GM12878 (cell line): ENCODE measurements around the gene PTPN2. TPM values are rescaled to one million over a fixed set of nuclear protein-coding genes. Genes with fewer than 3 reads are reported as not detected.

Experiments used
- BACH1 ChIP-seq: fragments of 450-650 bp; IDR thresholded peaks from 2 replicates; pipeline ENCODE4 v1.6.1; 2017; ENCODE audit warnings: mild to moderate bottlenecking, borderline replicate concordance
- BCL11A ChIP-seq: IDR thresholded peaks from 2 replicates; pipeline ENCODE4 v1.6.1; 2011; ENCODE audit warnings: low read depth, low read length
- CEBPB ChIP-seq, 2 experiments: fragments of 150-350 bp in 1 of 2; IDR thresholded peaks; 2 replicates each; pipeline ENCODE4 v1.6.1; 2012 to 2014; ENCODE audit warnings: low read depth in 2 of 2, low read length in 2 of 2, borderline replicate concordance in 1 of 2, inconsistent platforms in 1 of 2
- EED ChIP-seq: sonication (generic); IDR thresholded peaks from 2 replicates; pipeline ENCODE4 v1.6.1; 2016; ENCODE audit warnings: antibody characterized with exemption, low read depth
- EGR1 ChIP-seq, 2 experiments: IDR thresholded peaks; 1 replicate in 1 of 2; 2 replicates in 1 of 2; pipeline ENCODE4 v1.6.1; 2011 to 2012; ENCODE audit warnings: low read depth in 2 of 2, low read length in 2 of 2, borderline replicate concordance in 1 of 2, mild to moderate bottlenecking in 1 of 2, moderate library complexity in 1 of 2
- EP300 ChIP-seq, 2 experiments: fragments of 150-350 bp in 1 of 2; IDR thresholded peaks; 2 replicates each; pipeline ENCODE4 v1.6.1; 2011 to 2012; ENCODE audit warnings: low read depth in 2 of 2, low read length in 2 of 2, borderline replicate concordance in 1 of 2, improper control_type of control experiment in 1 of 2, inconsistent platforms in 1 of 2; ENCODE audit not compliant: control insufficient read depth in 1 of 2
- EZH2 ChIP-seq: IDR thresholded peaks from 2 replicates; pipeline ENCODE4 v1.6.1; 2012; ENCODE audit warnings: low read depth, mild to moderate bottlenecking, control low read depth, inconsistent platforms, low read length, borderline replicate concordance; ENCODE audit not compliant: control insufficient read depth
- HDAC6 ChIP-seq: fragments of 200-600 bp; sonication (generic); IDR thresholded peaks from one replicate; pipeline ENCODE4 v1.8.0; 2017; ENCODE audit warnings: antibody characterized with exemption; ENCODE audit not compliant: unreplicated experiment
- HSF1 ChIP-seq: fragments of 150-350 bp; IDR thresholded peaks from 2 replicates; pipeline ENCODE4 v1.6.1; 2014; ENCODE audit warnings: mild to moderate bottlenecking, low read depth, low read length
- JUNB ChIP-seq: IDR thresholded peaks from 2 replicates; pipeline ENCODE4 v1.6.1; 2016; ENCODE audit warnings: antibody characterized with exemption, mild to moderate bottlenecking
- MEF2B ChIP-seq: fragments of 450-650 bp; IDR thresholded peaks from 2 replicates; pipeline ENCODE4 v1.6.1; 2018; ENCODE audit warnings: mild to moderate bottlenecking, moderate library complexity; ENCODE audit not compliant: partially characterized antibody, poor library complexity, severe bottlenecking
- MXI1 ChIP-seq: fragments of 150-350 bp; IDR thresholded peaks from 2 replicates; pipeline ENCODE4 v1.6.1; 2011; ENCODE audit warnings: low read depth, mild to moderate bottlenecking, inconsistent platforms, low read length, improper control_type of control experiment
- MYB ChIP-seq: fragments of 150-350 bp; IDR thresholded peaks from 2 replicates; pipeline ENCODE4 v1.6.1; 2014; ENCODE audit warnings: mild to moderate bottlenecking, low read depth, low read length, borderline replicate concordance
- NR2F1 ChIP-seq: fragments of 450-650 bp; conservative IDR thresholded peaks from 2 replicates; pipeline ENCODE4 v1.6.1; 2017; ENCODE audit warnings: mild to moderate bottlenecking
- PML ChIP-seq: IDR thresholded peaks from 2 replicates; pipeline ENCODE4 v1.6.1; 2012; ENCODE audit warnings: low read length, inconsistent platforms
- POU2F2 ChIP-seq: IDR thresholded peaks from 3 replicates; pipeline ENCODE4 v1.6.1; 2011; ENCODE audit warnings: low read depth, mild to moderate bottlenecking, low read length, borderline replicate concordance
- PRDM15 ChIP-seq: fragments of 450-650 bp; formaldehyde crosslinking; IDR thresholded peaks from 2 replicates; pipeline ENCODE4 v1.4.0; 2020; ENCODE audit warnings: mild to moderate bottlenecking, moderate library complexity
- RB1 ChIP-seq: fragments of 450-650 bp; formaldehyde crosslinking; IDR thresholded peaks from 2 replicates; pipeline ENCODE4 v1.6.1; 2017; ENCODE audit warnings: mild to moderate bottlenecking, borderline replicate concordance
- SIN3A ChIP-seq: IDR thresholded peaks from 2 replicates; pipeline ENCODE4 v1.6.1; 2012; ENCODE audit warnings: low read depth, low read length, improper control_type of control experiment
- SMARCA5 ChIP-seq: fragments of 450-650 bp; IDR thresholded peaks from 2 replicates; pipeline ENCODE4 v1.6.1; 2017; ENCODE audit warnings: mild to moderate bottlenecking
- SP1 ChIP-seq: IDR thresholded peaks from one replicate; pipeline ENCODE4 v1.6.1; 2011; ENCODE audit warnings: low read depth, low read length
- SPI1 ChIP-seq: IDR thresholded peaks from 2 replicates; pipeline ENCODE4 v1.6.1; 2011; ENCODE audit warnings: low read depth, mild to moderate bottlenecking, low read length, moderate library complexity, borderline replicate concordance; ENCODE audit not compliant: insufficient read depth
- STAT1 ChIP-seq: fragments of 450-650 bp; conservative IDR thresholded peaks from 2 replicates; pipeline ENCODE4 v1.6.1; 2014; ENCODE audit warnings: antibody characterized with exemption, mild to moderate bottlenecking
- TAF1 ChIP-seq: IDR thresholded peaks from 2 replicates; pipeline ENCODE4 v1.6.1; 2011; ENCODE audit warnings: mild to moderate bottlenecking, low read depth, low read length, borderline replicate concordance
- WRNIP1 ChIP-seq: IDR thresholded peaks from 2 replicates; pipeline ENCODE4 v1.6.1; 2011; ENCODE audit warnings: low read depth, low read length, improper control_type of control experiment, borderline replicate concordance
- ZNF384 ChIP-seq: IDR thresholded peaks from 2 replicates; pipeline ENCODE4 v1.6.1; 2012; ENCODE audit warnings: low read depth, mild to moderate bottlenecking, low read length, improper control_type of control experiment, borderline replicate concordance
- ZNF622 ChIP-seq: fragments of 450-650 bp; IDR thresholded peaks from 2 replicates; pipeline ENCODE4 v1.6.1; 2017; ENCODE audit warnings: mild to moderate bottlenecking, inconsistent platforms
- ZSCAN29 ChIP-seq: fragments of 450-650 bp; IDR thresholded peaks from 2 replicates; pipeline ENCODE4 v1.6.1; 2017; ENCODE audit warnings: mild to moderate bottlenecking, moderate library complexity
- polyA plus RNA-seq, 11 experiments: library from polyadenylated mRNA; depleted of rRNA in 4 of 11; unstranded in 6 of 11; stranded (reverse) in 5 of 11; fragments of >200 nt; fragmentation: Nextera tagmentation in 4 of 11; fragmentation: Illumina TruSeq in 1 of 11; extraction: Ambion mirVana in 4 of 11; extraction: Trizol in 1 of 11; gene quantifications; 1 replicate in 1 of 11; 2 replicates in 10 of 11; pipeline versions ENCODE4 v1.2.1 to v1.2.3, GENCODE V29; 2011 to 2016; ENCODE audit warnings: inconsistent platforms in 2 of 11, missing spikeins in 2 of 11, low read depth in 1 of 11
- total RNA-seq, 4 experiments: library from RNA; depleted of rRNA in 3 of 4; stranded (reverse); fragments of >200 nt in 3 of 4; fragmentation: Illumina TruSeq in 1 of 4; extraction: Trizol in 1 of 4; gene quantifications; 2 replicates each; pipeline versions ENCODE4 v1.2.1 to v1.2.3, GENCODE V29; 2013 to 2021

Gene PTPN2
- total and polyA plus RNA-seq, 10 of the 15 experiments (the other 5 are each of a cell fraction or from before 2014, with no cell fraction given), result 46.5 to 86.7 (median 64.6) TPM

GRCh38 chr18:12839057-12839525, 44.9 kb downstream of the PTPN2 start (continued):
- TF ChIP-seq PRDM15 (CRISPR knock-in tag), result no peak
- TF ChIP-seq RB1, result no peak
- 0 out of 2 replicates have a peak, but pooled peaks have one; percentile 10 for TF ChIP-seq JUNB
- TF ChIP-seq WRNIP1, result no peak
- TF ChIP-seq SPI1, result peak; percentile 93
- TF ChIP-seq ZSCAN29, result no peak
- TF ChIP-seq MXI1, result peak; percentile 62
- TF ChIP-seq MEF2B, result peak; percentile 63
- no peak for TF ChIP-seq NR2F1
- peak; percentile 99; the same call in 1 of the 2 replicates for TF ChIP-seq SMARCA5
- TF ChIP-seq ZNF384, result peak; percentile 55; the same call in 1 of the 2 replicates
- TF ChIP-seq EZH2, result no peak
- peak; percentile 38; the same call in 1 of the 3 replicates for TF ChIP-seq POU2F2
- peak; percentile 70; the same call in 1 of the 2 replicates for TF ChIP-seq BCL11A
- 0 out of 4 replicates have a peak, but pooled peaks of 1 of the 2 experiments have one; percentile 1 for TF ChIP-seq CEBPB (IDR thresholded peaks at IDR 0.05; ENCODE audit: borderline replicate concordance in 1 of 2, low read depth in 2 of 2, low read length in 2 of 2)
- TF ChIP-seq STAT1, result no peak
- TF ChIP-seq EGR1 (IDR thresholded peaks at IDR 0.05; ENCODE audit: borderline replicate concordance in 1 of 2, low read depth in 2 of 2, low read length in 2 of 2), result no peak
- no peak for TF ChIP-seq TAF1
- peak; percentile 7; the same call in 1 of the 2 replicates for TF ChIP-seq EED
- TF ChIP-seq SIN3A, result peak; percentile 70; the same call in 1 of the 2 replicates
- no peak for TF ChIP-seq HDAC6
- no peak for TF ChIP-seq SP1
- no peak for TF ChIP-seq ZNF622
- peak; percentile 71 to 76; a peak in 3 of 4 replicates for TF ChIP-seq EP300 (IDR thresholded peaks at IDR 0.05; ENCODE audit: borderline replicate concordance in 1 of 2, control insufficient read depth in 1 of 2, low read depth in 2 of 2, low read length in 2 of 2)
- peak; percentile 43; the same call in 1 of the 2 replicates for TF ChIP-seq BACH1
- no peak for TF ChIP-seq PML
- no peak for TF ChIP-seq HSF1
- TF ChIP-seq MYB, result no peak
